ENCODE measurements around the gene CYB561D1. TPM values are rescaled to one million over a fixed set of nuclear protein-coding genes. Genes with fewer than 3 reads are reported as not detected.

Gene CYB561D1
- total and polyA plus RNA-seq, 2 of the 8 experiments (the other 6 are each of a cell fraction or from before 2014, with no cell fraction given), result 3.6 to 3.8 TPM

DNA sequence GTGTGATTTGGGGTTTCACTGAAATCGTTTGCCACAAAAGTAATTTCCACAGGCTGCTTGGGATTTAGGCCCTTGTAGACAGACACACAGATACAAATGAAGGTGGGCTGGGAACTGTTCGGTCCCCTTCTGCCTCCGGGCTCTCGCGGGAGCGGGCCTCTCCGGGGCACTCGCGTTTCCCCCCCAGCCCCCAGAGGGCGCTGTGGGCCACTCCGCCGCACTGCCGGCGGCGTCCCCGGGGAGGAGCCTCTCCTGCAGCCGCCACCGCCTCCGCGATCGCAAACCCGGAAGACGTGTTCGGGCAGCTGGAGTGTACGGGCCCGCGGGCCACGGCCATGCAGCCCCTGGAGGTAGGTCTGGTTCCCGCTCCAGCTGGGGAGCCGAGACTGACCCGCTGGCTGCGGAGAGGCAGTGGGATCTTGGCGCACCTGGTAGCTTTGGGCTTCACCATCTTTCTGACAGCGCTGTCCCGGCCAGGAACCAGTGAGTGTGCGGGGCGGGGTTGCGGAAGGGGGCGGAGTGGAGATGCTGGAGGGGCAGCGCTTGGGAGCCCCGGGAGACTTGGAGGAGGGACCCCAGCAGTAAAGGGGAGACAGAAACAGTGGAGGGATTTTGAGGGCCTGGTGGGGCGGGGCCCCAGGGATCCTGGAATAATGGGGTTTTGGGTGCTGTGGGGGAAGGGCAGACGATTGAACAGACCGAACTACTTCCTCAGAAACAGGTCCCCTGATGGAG lies at the start of gene CYB561D1 (continued):
- no peak for TF ChIP-seq TEAD4 (IDR thresholded peaks at IDR 0.05; ENCODE audit: low read depth, low read length)
- TF ChIP-seq TAF7 (optimal IDR thresholded peaks at IDR 0.05; ENCODE audit: borderline replicate concordance, low read depth, low read length), result peak; percentile 20
- no peak for TF ChIP-seq SRF (IDR thresholded peaks at IDR 0.05; ENCODE audit: low read depth, low read length)
- TF ChIP-seq POLR2A (IDR thresholded peaks at IDR 0.05; ENCODE audit: control extremely low read depth in 1 of 2, low read depth in 2 of 2, low read length in 2 of 2), result 0 out of 3 replicates have a peak, but pooled peaks of 1 of the 2 experiments have one; percentile 20
- TF ChIP-seq RXRA (IDR thresholded peaks at IDR 0.05; ENCODE audit: insufficient read depth, low read depth, low read length), result no peak
- 0 out of 2 replicates have a peak, but pooled peaks have one; percentile 2 for TF ChIP-seq SP2 (IDR thresholded peaks at IDR 0.05; ENCODE audit: low read length)
- TF ChIP-seq ZNF274 (IDR thresholded peaks at IDR 0.05; ENCODE audit: borderline replicate concordance, extremely low read depth, low read length), result no peak
- TF ChIP-seq CTBP2 (IDR thresholded peaks at IDR 0.05; ENCODE audit: borderline replicate concordance, insufficient read depth, insufficient read length, low read length), result no peak
- TF ChIP-seq GABPA (IDR thresholded peaks at IDR 0.05; ENCODE audit: borderline replicate concordance, insufficient read depth, low read length), result no peak
- no peak; the same call in 1 of the 2 replicates for TF ChIP-seq KDM1A (IDR thresholded peaks at IDR 0.05; ENCODE audit: borderline replicate concordance, low read length)
- TF ChIP-seq BACH1 (IDR thresholded peaks at IDR 0.05; ENCODE audit: low read length), result peak; percentile 61
- TF ChIP-seq, protein P1, sequence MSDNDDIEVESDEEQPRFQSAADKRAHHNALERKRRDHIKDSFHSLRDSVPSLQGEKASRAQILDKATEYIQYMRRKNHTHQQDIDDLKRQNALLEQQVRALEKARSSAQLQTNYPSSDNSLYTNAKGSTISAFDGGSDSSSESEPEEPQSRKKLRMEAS (IDR thresholded peaks at IDR 0.05), result peak; percentile 76
- TF ChIP-seq CHD1 (IDR thresholded peaks at IDR 0.05; ENCODE audit: low read depth, low read length), result no peak
- TF ChIP-seq, protein P2, sequence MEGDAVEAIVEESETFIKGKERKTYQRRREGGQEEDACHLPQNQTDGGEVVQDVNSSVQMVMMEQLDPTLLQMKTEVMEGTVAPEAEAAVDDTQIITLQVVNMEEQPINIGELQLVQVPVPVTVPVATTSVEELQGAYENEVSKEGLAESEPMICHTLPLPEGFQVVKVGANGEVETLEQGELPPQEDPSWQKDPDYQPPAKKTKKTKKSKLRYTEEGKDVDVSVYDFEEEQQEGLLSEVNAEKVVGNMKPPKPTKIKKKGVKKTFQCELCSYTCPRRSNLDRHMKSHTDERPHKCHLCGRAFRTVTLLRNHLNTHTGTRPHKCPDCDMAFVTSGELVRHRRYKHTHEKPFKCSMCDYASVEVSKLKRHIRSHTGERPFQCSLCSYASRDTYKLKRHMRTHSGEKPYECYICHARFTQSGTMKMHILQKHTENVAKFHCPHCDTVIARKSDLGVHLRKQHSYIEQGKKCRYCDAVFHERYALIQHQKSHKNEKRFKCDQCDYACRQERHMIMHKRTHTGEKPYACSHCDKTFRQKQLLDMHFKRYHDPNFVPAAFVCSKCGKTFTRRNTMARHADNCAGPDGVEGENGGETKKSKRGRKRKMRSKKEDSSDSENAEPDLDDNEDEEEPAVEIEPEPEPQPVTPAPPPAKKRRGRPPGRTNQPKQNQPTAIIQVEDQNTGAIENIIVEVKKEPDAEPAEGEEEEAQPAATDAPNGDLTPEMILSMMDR (IDR thresholded peaks at IDR 0.05; ENCODE audit: control extremely low read depth in 1 of 3, insufficient read depth in 1 of 3, low read depth in 1 of 3, low read length in 3 of 3), result peak; percentile 76 to 91 (median 81)
- TF ChIP-seq POLR2AphosphoS5 (IDR thresholded peaks at IDR 0.05; ENCODE audit: low read depth, low read length), result peak; percentile 32; the same call in 1 of the 2 replicates
- no peak for TF ChIP-seq JUN (IDR thresholded peaks at IDR 0.05; ENCODE audit: low read depth, low read length)
- TF ChIP-seq BCL11A (IDR thresholded peaks at IDR 0.05; ENCODE audit: low read depth in 2 of 2, low read length in 2 of 2), result no peak
- no peak for TF ChIP-seq NRF1 (IDR thresholded peaks at IDR 0.05; ENCODE audit: low read depth, low read length)
- TF ChIP-seq, protein P3, sequence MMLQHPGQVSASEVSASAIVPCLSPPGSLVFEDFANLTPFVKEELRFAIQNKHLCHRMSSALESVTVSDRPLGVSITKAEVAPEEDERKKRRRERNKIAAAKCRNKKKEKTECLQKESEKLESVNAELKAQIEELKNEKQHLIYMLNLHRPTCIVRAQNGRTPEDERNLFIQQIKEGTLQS (IDR thresholded peaks at IDR 0.05; ENCODE audit: insufficient read depth, low read depth, low read length), result no peak
- peak; percentile 61 to 97; a peak in 3 of 4 replicates for TF ChIP-seq SIN3A (conservative IDR thresholded peaks at IDR 0.05 in 1 of 2, IDR thresholded peaks at IDR 0.05 in 1 of 2; ENCODE audit: low read depth in 1 of 2, low read length in 2 of 2)
- no peak for TF ChIP-seq SP1 (IDR thresholded peaks at IDR 0.05; ENCODE audit: low read depth, low read length)

Measured in H1 (cell line).